Measurements from ENCODE around the gene IRX1. TPM values are rescaled to one million over a fixed set of nuclear protein-coding genes. Genes with fewer than 3 reads are reported as not detected.

IRX1 gene
- total RNA-seq, 1 donor from 2014 or later, result 7.5 TPM

GRCh38 chr5:3609120-3609681 lies 13.6 kb downstream of the IRX1 start:
- no peaks in the 10 kb centered on the region for H3K4me1 ChIP-seq

DNA sequence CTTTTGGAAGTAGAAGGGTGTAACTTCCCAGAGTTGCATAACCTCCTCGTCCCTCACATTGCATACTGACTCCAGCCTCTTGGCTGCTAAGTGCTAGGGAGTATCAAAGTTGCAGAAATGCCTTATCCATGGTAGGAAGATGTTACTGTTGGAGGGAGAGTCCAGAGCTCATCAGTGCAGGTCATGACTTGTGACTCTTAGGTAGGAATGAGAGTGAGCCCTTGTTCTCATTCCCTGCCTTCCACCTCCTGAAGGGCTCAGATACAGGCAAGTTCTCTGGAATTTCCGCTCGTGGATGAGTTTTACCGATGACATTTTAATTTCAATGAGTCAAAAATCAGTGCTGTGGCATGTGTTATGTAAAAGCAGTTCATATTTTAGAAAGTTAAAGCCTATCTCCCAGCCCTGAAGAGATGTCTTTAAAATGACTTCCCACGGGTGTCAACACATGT lies 17.0 kb downstream of the IRX1 start:
- Histone ChIP-seq H3K27ac (no peak overlapping the region), H3K4me1 (no peaks in the 10 kb centered on the region), H3K27me3 (peaks cover 19% of the 10 kb centered on the region), H3K36me3 (no peaks in the 10 kb centered on the region), H3K4me3 (no peak overlapping the region), H3K9me3 (no peaks in the 10 kb centered on the region)
- TF ChIP-seq, protein P1, sequence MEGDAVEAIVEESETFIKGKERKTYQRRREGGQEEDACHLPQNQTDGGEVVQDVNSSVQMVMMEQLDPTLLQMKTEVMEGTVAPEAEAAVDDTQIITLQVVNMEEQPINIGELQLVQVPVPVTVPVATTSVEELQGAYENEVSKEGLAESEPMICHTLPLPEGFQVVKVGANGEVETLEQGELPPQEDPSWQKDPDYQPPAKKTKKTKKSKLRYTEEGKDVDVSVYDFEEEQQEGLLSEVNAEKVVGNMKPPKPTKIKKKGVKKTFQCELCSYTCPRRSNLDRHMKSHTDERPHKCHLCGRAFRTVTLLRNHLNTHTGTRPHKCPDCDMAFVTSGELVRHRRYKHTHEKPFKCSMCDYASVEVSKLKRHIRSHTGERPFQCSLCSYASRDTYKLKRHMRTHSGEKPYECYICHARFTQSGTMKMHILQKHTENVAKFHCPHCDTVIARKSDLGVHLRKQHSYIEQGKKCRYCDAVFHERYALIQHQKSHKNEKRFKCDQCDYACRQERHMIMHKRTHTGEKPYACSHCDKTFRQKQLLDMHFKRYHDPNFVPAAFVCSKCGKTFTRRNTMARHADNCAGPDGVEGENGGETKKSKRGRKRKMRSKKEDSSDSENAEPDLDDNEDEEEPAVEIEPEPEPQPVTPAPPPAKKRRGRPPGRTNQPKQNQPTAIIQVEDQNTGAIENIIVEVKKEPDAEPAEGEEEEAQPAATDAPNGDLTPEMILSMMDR (IDR thresholded peaks at IDR 0.05), result no peak
- no peak for DNase-seq
- no peak for ATAC-seq
- intact Hi-C loops (cut with DNase I), result no loop called here

More at GRCh38 chr5:3609120-3609681, 13.6 kb downstream of the IRX1 start:
- intact Hi-C loops (cut with DNase I), result no loop called here
- H3K36me3 ChIP-seq, result no peaks in the 10 kb centered on the region
- peaks cover 49% of the 10 kb centered on the region for H3K27me3 ChIP-seq
- no peak overlapping the region for H3K4me3 ChIP-seq
- no peak overlapping the region for H3K27ac ChIP-seq
- no peaks in the 10 kb centered on the region for H3K9me3 ChIP-seq
- TF ChIP-seq, protein P1 (IDR thresholded peaks at IDR 0.05), result no peak
- ATAC-seq (no peak), DNase-seq (peak; percentile 46)

DNA sequence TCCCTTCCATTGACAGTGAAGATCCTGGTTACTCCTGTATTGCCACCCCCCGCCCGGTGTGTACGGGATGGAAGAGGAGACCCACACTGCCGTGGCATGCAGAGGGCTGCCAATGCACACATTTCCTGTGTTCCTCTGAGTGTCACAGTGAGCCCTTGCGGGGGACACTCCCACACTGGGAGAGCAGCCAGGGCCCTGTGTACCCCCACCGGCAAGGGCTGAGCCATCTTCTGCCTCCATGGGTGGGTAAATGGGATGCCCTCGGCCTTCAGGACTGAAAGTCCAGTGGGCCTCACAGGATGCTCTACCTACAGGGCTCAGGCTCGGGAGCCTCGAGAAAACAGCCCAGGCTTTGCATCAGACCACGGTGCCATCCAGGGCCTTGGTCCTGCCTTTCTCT lies 18.1 kb downstream of the IRX1 start:
- Histone ChIP-seq H3K36me3 (no peaks in the 10 kb centered on the region), H3K27ac (no peak overlapping the region), H3K4me1 (no peaks in the 10 kb centered on the region), H3K9me3 (no peaks in the 10 kb centered on the region), H3K27me3 (peaks cover 9% of the 10 kb centered on the region), H3K4me3 (no peak overlapping the region)
- intact Hi-C loops (cut with DNase I), result no loop called here
- TF ChIP-seq, protein P1 (IDR thresholded peaks at IDR 0.05), result no peak
- DNase-seq (peak; percentile 44), ATAC-seq (peak; percentile 8)

DNA sequence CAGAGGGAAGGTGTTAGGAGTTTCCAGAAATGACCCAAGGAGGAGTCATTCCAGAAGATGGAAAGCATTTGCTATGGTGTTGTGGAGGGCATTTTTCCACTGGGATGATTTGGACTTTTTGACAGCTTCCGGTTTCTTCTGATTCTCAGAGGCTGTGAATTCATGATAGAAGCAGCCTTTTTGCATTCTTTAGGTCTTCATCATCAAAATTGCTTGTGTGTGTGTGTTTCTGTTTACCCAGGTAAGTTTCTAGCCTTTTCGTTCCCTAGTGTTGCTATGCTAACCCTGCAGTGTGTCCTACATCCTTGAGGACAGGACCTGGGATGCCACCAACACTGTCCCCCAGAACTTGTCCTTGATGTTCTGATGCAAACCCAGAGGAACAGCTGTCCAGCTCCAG lies 19.6 kb downstream of the IRX1 start:
- no peaks in the 10 kb centered on the region for H3K36me3 ChIP-seq
- TF ChIP-seq, protein P1 (IDR thresholded peaks at IDR 0.05), result no peak
- H3K27ac ChIP-seq, result no peak overlapping the region
- H3K4me1 ChIP-seq, result no peaks in the 10 kb centered on the region
- ATAC-seq, result no peak
- intact Hi-C loops (cut with DNase I), result no loop called here
- peaks cover 9% of the 10 kb centered on the region for H3K27me3 ChIP-seq
- H3K4me3 ChIP-seq, result no peak overlapping the region
- DNase-seq, result no peak
- no peaks in the 10 kb centered on the region for H3K9me3 ChIP-seq

GRCh38 chr5:3615829-3616228 lies 20.2 kb downstream of the IRX1 start:
- no peaks in the 10 kb centered on the region for H3K36me3 ChIP-seq
- DNase-seq (no peak), ATAC-seq (no peak)
- H3K4me1 ChIP-seq, result no peaks in the 10 kb centered on the region
- H3K9me3 ChIP-seq, result no peaks in the 10 kb centered on the region
- H3K4me3 ChIP-seq, result no peak overlapping the region
- TF ChIP-seq, protein P1 (IDR thresholded peaks at IDR 0.05), result no peak
- intact Hi-C loops (cut with DNase I), result no loop called here
- H3K27ac ChIP-seq, result no peak overlapping the region
- peaks cover 5% of the 10 kb centered on the region for H3K27me3 ChIP-seq

GRCh38 chr5:3619579-3619978 lies 23.9 kb downstream of the IRX1 start:
- no peak overlapping the region for H3K4me3 ChIP-seq
- no peak overlapping the region for H3K27ac ChIP-seq
- H3K4me1 ChIP-seq, result no peaks in the 10 kb centered on the region
- H3K27me3 ChIP-seq, result no peaks in the 10 kb centered on the region
- TF ChIP-seq, protein P1 (IDR thresholded peaks at IDR 0.05), result no peak
- ATAC-seq (peak; percentile 20), DNase-seq (no peak)
- no peaks in the 10 kb centered on the region for H3K36me3 ChIP-seq
- intact Hi-C loops (cut with DNase I), result no loop called here
- H3K9me3 ChIP-seq, result no peaks in the 10 kb centered on the region
